GM18498 (cell line): Measurements from ENCODE around the gene SPEM2.
"Not testable (repeated sequence)": the region's sequence is repeated elsewhere in the genome, so short reads cannot be mapped to it uniquely, and the experiment has no call there.

Source experiments
- ATAC-seq: cut with Tn5 transposase; IDR thresholded peaks from one replicate; pipeline ENCODE4 v1.9.1; 2021; ENCODE audit warnings: mild to moderate bottlenecking, moderate library complexity; ENCODE audit not compliant: unreplicated experiment

Gene SPEM2

DNA sequence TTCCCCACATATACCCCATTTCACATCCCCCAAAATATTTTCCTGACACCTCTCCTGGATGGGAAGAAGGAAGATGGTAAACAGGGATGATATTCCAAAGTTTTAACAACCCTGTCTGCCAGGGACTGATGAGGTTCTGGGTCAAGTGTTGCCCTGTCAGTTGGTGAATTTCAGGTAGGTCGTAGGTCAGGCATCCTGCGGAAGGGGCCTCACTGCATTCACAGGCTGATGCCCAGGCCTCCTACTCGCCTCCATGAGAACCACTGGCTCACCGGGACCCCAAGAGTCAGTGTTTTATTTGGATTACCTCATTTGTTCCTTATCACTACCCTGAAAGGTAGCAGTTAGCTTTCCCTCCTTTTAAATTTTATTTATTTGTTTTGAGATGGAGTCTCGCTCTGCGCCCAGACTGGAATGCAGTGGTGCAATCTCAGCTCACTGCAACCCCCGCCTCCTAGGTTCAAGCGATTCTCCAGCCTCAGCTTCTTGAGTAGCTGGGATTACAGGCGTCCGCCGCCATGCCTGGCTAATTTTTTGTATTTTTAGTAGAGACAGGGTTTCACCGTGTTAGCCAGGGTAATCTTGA is 43.5 kb downstream of the SPEM2 start:
- ATAC-seq: no peak

GRCh38 chr17:7469843-7470242 is 44.4 kb downstream of the SPEM2 start:
- not testable (repeated sequence) for ATAC-seq

GRCh38 chr17:7470457-7470973 is 45.1 kb downstream of the SPEM2 start:
- ATAC-seq: not testable (repeated sequence)

GRCh38 chr17:7471729-7472128 is 46.3 kb downstream of the SPEM2 start:
- no peak for ATAC-seq

GRCh38 chr17:7474767-7475166 is 49.4 kb downstream of the SPEM2 start:
- ATAC-seq: not testable (repeated sequence)

DNA sequence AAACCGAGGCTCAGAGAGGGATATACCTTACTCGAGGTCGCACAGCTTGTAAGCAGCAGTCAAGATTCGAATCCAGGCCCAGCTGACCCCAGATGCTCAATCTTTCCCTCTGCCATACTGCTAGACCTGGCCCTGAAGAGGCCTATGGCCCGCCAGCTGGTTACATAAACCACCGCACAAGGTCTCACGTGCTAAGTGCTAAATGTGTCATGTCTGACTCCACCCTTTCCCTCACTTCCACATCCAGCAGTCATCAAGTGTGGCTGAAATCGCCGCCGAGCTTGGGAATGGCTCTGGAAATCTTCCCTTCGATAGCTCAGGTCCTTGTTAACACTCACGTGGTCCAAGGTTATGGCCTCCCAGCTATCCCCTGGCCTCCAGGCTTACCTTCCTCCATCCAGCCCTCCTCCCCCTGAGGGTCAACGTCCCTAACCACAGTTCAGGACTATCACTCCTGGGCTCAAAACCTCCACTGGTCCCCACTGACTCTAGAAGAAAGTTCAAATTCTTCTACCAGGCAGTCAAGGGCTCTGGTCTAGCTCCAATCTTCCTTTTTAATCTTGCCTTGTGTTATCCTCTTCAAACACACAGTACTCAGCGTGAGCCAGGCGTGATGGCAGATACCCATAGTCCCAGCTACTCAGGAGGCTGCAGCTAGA is 50.5 kb downstream of the SPEM2 start:
- no peak for ATAC-seq

DNA sequence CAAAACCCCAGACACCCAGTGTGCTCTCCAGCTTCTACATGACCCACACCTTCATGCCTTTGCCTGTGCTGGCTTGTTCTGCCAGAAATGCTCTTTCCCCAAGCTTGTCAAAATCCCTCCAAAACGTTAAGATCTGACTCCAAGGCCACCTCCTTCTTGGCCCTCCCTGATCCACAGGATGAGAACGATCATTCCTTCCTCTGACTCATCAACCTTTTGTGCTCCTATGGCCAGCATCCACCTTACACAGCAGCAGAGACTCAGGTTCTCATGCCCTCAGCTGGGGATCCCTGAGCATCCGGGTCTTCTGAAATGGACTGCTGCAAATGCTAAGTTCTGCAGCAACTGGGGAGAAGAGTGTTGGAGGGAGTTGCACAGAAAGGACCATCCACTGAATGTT is 51.1 kb downstream of the SPEM2 start:
- ATAC-seq: no peak

GRCh38 chr17:7476951-7477350 is 51.5 kb downstream of the SPEM2 start:
- no peak for ATAC-seq
